ENCODE results near the gene PRRC2C. TPM values are rescaled to one million over a fixed set of nuclear protein-coding genes. Genes with fewer than 3 reads are reported as not detected.

The PRRC2C gene
- total RNA-seq, 1 experiment from 2014 or later: 267 TPM

DNA sequence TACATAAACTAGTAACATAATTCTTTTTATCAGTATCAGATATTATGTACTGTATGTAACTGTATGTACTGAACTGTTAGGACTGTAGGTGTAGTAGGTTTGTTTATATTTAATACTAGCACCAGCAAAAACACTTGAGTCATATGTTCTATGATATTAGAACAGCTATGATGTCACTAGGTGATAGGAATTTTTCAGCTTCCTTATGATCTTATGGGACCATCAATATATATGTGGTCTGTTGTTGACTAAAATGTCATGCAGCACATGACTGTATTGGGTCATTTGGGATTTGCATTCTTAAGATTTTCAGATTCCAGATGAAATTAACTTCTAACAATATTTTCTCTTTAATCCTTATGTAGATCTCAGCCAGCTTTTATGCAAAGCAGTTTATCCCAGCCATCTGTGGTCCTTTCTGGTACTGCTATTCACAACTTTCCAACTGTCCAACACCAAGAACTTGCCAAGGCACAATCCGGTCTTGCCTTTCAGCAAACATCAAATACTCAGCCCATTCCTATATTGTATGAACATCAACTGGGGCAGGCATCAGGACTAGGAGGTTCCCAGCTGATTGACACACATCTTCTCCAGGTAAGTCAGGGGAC, 98.4 kb downstream of the PRRC2C start:
- Mint-ChIP-seq H3K27me3 (ENCODE audit: low read depth) (no peaks in the 10 kb centered on the region), H3K9me3 (no peaks in the 10 kb centered on the region), H3K36me3 (ENCODE audit: insufficient read depth in 1 of 3, low read depth in 3 of 3) (peaks cover 37 to 85% (median 72%) of the 10 kb centered on the region in 3 experiments; a peak in 6 of 7 replicates), H3K4me3 (no peak overlapping the region), H3K27ac (no peak overlapping the region; a peak in 1 of 7 replicates), H3K4me1 (peaks cover 0 to 4% of the 10 kb centered on the region in 2 experiments; a peak in 1 of 4 replicates)
- H3K4me2 ChIP-seq (ENCODE audit: insufficient read depth, insufficient read length, low read length): no peak overlapping the region
- H3K18ac ChIP-seq (ENCODE audit: insufficient read length, low read depth, low read length): no peak overlapping the region
- no peak for DNase-seq
- H3K14ac ChIP-seq (ENCODE audit: insufficient read depth, low read length): no peak overlapping the region
- no peak overlapping the region for H2BK5ac ChIP-seq (ENCODE audit: insufficient read length, low read length)
- no peak overlapping the region for H3K9ac ChIP-seq (ENCODE audit: extremely low read depth, insufficient read length, low read length)
- H3K27ac ChIP-seq (ENCODE audit: insufficient read length, low read depth, low read length): no peak overlapping the region
- H3K4ac ChIP-seq (ENCODE audit: low read depth, low read length): no peak overlapping the region
- no peak overlapping the region for H2BK12ac ChIP-seq (ENCODE audit: insufficient read length, low read depth, low read length)
- no peak overlapping the region for H2BK20ac ChIP-seq (ENCODE audit: low read depth, low read length, poor library complexity, severe bottlenecking)
- TF ChIP-seq, protein P1, sequence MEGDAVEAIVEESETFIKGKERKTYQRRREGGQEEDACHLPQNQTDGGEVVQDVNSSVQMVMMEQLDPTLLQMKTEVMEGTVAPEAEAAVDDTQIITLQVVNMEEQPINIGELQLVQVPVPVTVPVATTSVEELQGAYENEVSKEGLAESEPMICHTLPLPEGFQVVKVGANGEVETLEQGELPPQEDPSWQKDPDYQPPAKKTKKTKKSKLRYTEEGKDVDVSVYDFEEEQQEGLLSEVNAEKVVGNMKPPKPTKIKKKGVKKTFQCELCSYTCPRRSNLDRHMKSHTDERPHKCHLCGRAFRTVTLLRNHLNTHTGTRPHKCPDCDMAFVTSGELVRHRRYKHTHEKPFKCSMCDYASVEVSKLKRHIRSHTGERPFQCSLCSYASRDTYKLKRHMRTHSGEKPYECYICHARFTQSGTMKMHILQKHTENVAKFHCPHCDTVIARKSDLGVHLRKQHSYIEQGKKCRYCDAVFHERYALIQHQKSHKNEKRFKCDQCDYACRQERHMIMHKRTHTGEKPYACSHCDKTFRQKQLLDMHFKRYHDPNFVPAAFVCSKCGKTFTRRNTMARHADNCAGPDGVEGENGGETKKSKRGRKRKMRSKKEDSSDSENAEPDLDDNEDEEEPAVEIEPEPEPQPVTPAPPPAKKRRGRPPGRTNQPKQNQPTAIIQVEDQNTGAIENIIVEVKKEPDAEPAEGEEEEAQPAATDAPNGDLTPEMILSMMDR (conservative IDR thresholded peaks at IDR 0.05): no peak
- no peak overlapping the region for H3K56ac ChIP-seq (ENCODE audit: insufficient read length, low read depth, low read length)
- H2AK5ac ChIP-seq (ENCODE audit: insufficient read length, low read length): no peak overlapping the region
- H2AFZ ChIP-seq (ENCODE audit: low read length): no peak overlapping the region
- no peaks in the 10 kb centered on the region for H3K27me3 ChIP-seq (ENCODE audit: insufficient read depth, low read length)
- H4K91ac ChIP-seq (ENCODE audit: insufficient read length, low read depth, low read length): no peak overlapping the region
- no peaks in the 10 kb centered on the region for H3K4me1 ChIP-seq (ENCODE audit: insufficient read depth, low read length)
- no peaks in the 10 kb centered on the region for H4K20me1 ChIP-seq (ENCODE audit: control insufficient read depth, insufficient read depth, insufficient read length)
- no peak overlapping the region for H2BK15ac ChIP-seq (ENCODE audit: low read depth, low read length)
- no peak overlapping the region for H4K5ac ChIP-seq (ENCODE audit: insufficient read length, low read depth, low read length)
- no peak overlapping the region for H3K23ac ChIP-seq (ENCODE audit: insufficient read length, low read depth, low read length)
- no peak overlapping the region for H3T11ph ChIP-seq (ENCODE audit: low read length)
- no peaks in the 10 kb centered on the region for H3K9me3 ChIP-seq (ENCODE audit: control insufficient read depth, low read depth, low read length)
- WGBS (ENCODE audit: extremely low coverage, insufficient read length, low lambda C conversion rate): no CpG with 5 or more reads among the region's 1 CpG
- no peaks in the 10 kb centered on the region for H3K79me1 ChIP-seq (ENCODE audit: insufficient read depth, low read depth, low read length, poor library complexity, severe bottlenecking)
- H3K23me2 ChIP-seq (ENCODE audit: insufficient read length, low read depth, low read length, poor library complexity, severe bottlenecking): no peaks in the 10 kb centered on the region
- no peak overlapping the region for H4K8ac ChIP-seq (replicated peaks; ENCODE audit: insufficient read length, low read depth, low read length)
- no peak overlapping the region for H2BK120ac ChIP-seq (ENCODE audit: low read depth, low read length, poor library complexity, severe bottlenecking)
- H3K79me2 ChIP-seq (ENCODE audit: insufficient read depth, low read length): no peaks in the 10 kb centered on the region
